NAMALWA (cell line): ENCODE measurements around the gene NPSR1.
"Not testable (repeated sequence)": the region's sequence is repeated elsewhere in the genome, so short reads cannot be mapped to it uniquely, and the experiment has no call there.

Source experiments
- DNase-seq: peaks from one replicate; pipeline ENCODE4 v3.0.0-alpha.2; 2015; ENCODE audit warnings: low spot score

NPSR1 gene

GRCh38 chr7:34874329-34874728 is 216.3 kb downstream of the NPSR1 start:
- not testable (repeated sequence) for DNase-seq

- no peak for DNase-seq
These were observed 217.5 kb downstream of the NPSR1 start for GRCh38 chr7:34875481-34875880.

- DNase-seq = not testable (repeated sequence)
These were observed 221.1 kb downstream of the NPSR1 start for GRCh38 chr7:34878944-34879735.

- no peak for DNase-seq
These were observed 221.9 kb downstream of the NPSR1 start for GRCh38 chr7:34879871-34880270.

- DNase-seq = not testable (repeated sequence)
These were observed 225.8 kb downstream of the NPSR1 start for GRCh38 chr7:34883855-34884254.

GRCh38 chr7:34886856-34887255 is 228.8 kb downstream of the NPSR1 start:
- no peak for DNase-seq

- no peak for DNase-seq
These were observed 231.9 kb downstream of the NPSR1 start for GRCh38 chr7:34889951-34890350.

GRCh38 chr7:34895202-34895601 is 237.2 kb downstream of the NPSR1 start:
- no peak for DNase-seq
